ENCODE measurements around the gene BNIP5. TPM values are rescaled to one million over a fixed set of nuclear protein-coding genes. Genes with fewer than 3 reads are reported as not detected.

The BNIP5 gene
- total RNA-seq, 1 donor from 2014 or later = not detected

- DNase-seq (ENCODE audit: extremely low read depth, low read depth, low spot score) = no peak
Measured at GRCh38 chr6:36301085-36301658, 35.5 kb downstream of the BNIP5 start.

GRCh38 chr6:36298027-36298426 lies 38.7 kb downstream of the BNIP5 start:
- no peak for DNase-seq (ENCODE audit: extremely low read depth, low read depth, low spot score)

GRCh38 chr6:36297511-36297910 lies 39.2 kb downstream of the BNIP5 start:
- no peak for DNase-seq (ENCODE audit: extremely low read depth, low read depth, low spot score)

GRCh38 chr6:36297051-36297450 lies 39.6 kb downstream of the BNIP5 start:
- no peak for DNase-seq (ENCODE audit: extremely low read depth, low read depth, low spot score)

GRCh38 chr6:36296240-36296639 lies 40.4 kb downstream of the BNIP5 start:
- DNase-seq (ENCODE audit: extremely low read depth, low read depth, low spot score) = no peak

- no peak for DNase-seq (ENCODE audit: extremely low read depth, low read depth, low spot score)
Measured at GRCh38 chr6:36292170-36292569, 44.5 kb downstream of the BNIP5 start.

- DNase-seq (ENCODE audit: extremely low read depth, low read depth, low spot score) = no peak
Measured at GRCh38 chr6:36290668-36291620, 45.7 kb downstream of the BNIP5 start.

- no peak for DNase-seq (ENCODE audit: extremely low read depth, low read depth, low spot score)
Measured at GRCh38 chr6:36289281-36289878, 47.3 kb downstream of the BNIP5 start.

GRCh38 chr6:36286858-36287257 lies 49.8 kb downstream of the BNIP5 start:
- DNase-seq (ENCODE audit: extremely low read depth, low read depth, low spot score) = no peak

- DNase-seq (ENCODE audit: extremely low read depth, low read depth, low spot score) = no peak
Measured at GRCh38 chr6:36285797-36286196, 50.9 kb downstream of the BNIP5 start.

- no peak for DNase-seq (ENCODE audit: extremely low read depth, low read depth, low spot score)
Measured at GRCh38 chr6:36285187-36285671, 51.5 kb downstream of the BNIP5 start.

- no peak for DNase-seq (ENCODE audit: extremely low read depth, low read depth, low spot score)
Measured at GRCh38 chr6:36284359-36284758, 52.3 kb downstream of the BNIP5 start.

GRCh38 chr6:36283608-36284007 lies 53.1 kb downstream of the BNIP5 start:
- DNase-seq (ENCODE audit: extremely low read depth, low read depth, low spot score) = no peak

GRCh38 chr6:36280983-36281382 lies 55.7 kb downstream of the BNIP5 start:
- DNase-seq (ENCODE audit: extremely low read depth, low read depth, low spot score) = no peak

GRCh38 chr6:36280467-36280866 lies 56.2 kb downstream of the BNIP5 start:
- DNase-seq (ENCODE audit: extremely low read depth, low read depth, low spot score) = no peak

- DNase-seq (ENCODE audit: extremely low read depth, low read depth, low spot score) = no peak
Measured at GRCh38 chr6:36277946-36278470, 58.7 kb downstream of the BNIP5 start.

GRCh38 chr6:36276581-36277536 lies 59.8 kb downstream of the BNIP5 start:
- DNase-seq (ENCODE audit: extremely low read depth, low read depth, low spot score) = no peak

- no peak for DNase-seq (ENCODE audit: extremely low read depth, low read depth, low spot score)
Measured at GRCh38 chr6:36273802-36274514, 62.7 kb downstream of the BNIP5 start.

GRCh38 chr6:36273067-36273466 lies 63.6 kb downstream of the BNIP5 start:
- no peak for DNase-seq (ENCODE audit: extremely low read depth, low read depth, low spot score)

- DNase-seq (ENCODE audit: extremely low read depth, low read depth, low spot score) = no peak
Measured at GRCh38 chr6:36272234-36272633, 64.5 kb downstream of the BNIP5 start.

Measured in glomerular endothelial cell (primary cell).